ENCODE data around the gene WDR4.
"Not testable (repeated sequence)": the region's sequence is repeated elsewhere in the genome, so short reads cannot be mapped to it uniquely, and the experiment has no call there.

Gene WDR4

GRCh38 chr21:42833439-42833815, 45.9 kb downstream of the WDR4 start:
- Histone ChIP-seq H3K4me1 (ENCODE audit: control insufficient read depth, insufficient read depth, low read length) (no peaks in the 10 kb centered on the region), H3K27me3 (ENCODE audit: control insufficient read depth, insufficient read depth, low read length) (peaks cover 26% of the 10 kb centered on the region), H3K4me3 (ENCODE audit: low read length) (no peak overlapping the region), H3K9ac (ENCODE audit: low read length) (no peak overlapping the region), H3K36me3 (ENCODE audit: control insufficient read depth, insufficient read depth, low read length) (no peaks in the 10 kb centered on the region), H3K9me3 (ENCODE audit: control insufficient read depth, low read length) (no peaks in the 10 kb centered on the region)

- peaks cover 26% of the 10 kb centered on the region for H3K27me3 ChIP-seq (ENCODE audit: control insufficient read depth, insufficient read depth, low read length)
- H3K9me3 ChIP-seq (ENCODE audit: control insufficient read depth, low read length); H3K36me3 ChIP-seq (ENCODE audit: control insufficient read depth, insufficient read depth, low read length); H3K4me1 ChIP-seq (ENCODE audit: control insufficient read depth, insufficient read depth, low read length); H3K9ac ChIP-seq (ENCODE audit: low read length); H3K4me3 ChIP-seq (ENCODE audit: low read length): not testable (repeated sequence)
These were observed 47.1 kb downstream of the WDR4 start for GRCh38 chr21:42832321-42832630.

- H3K27me3 ChIP-seq (ENCODE audit: control insufficient read depth, insufficient read depth, low read length), result peaks cover 26% of the 10 kb centered on the region
- no peaks in the 10 kb centered on the region for H3K36me3 ChIP-seq (ENCODE audit: control insufficient read depth, insufficient read depth, low read length)
- no peak overlapping the region for H3K4me3 ChIP-seq (ENCODE audit: low read length)
- no peaks in the 10 kb centered on the region for H3K4me1 ChIP-seq (ENCODE audit: control insufficient read depth, insufficient read depth, low read length)
- no peak overlapping the region for H3K9ac ChIP-seq (ENCODE audit: low read length)
- no peaks in the 10 kb centered on the region for H3K9me3 ChIP-seq (ENCODE audit: control insufficient read depth, low read length)
These were observed 48.6 kb downstream of the WDR4 start for GRCh38 chr21:42830456-42831455.

- Histone ChIP-seq H3K36me3 (ENCODE audit: control insufficient read depth, insufficient read depth, low read length) (no peaks in the 10 kb centered on the region), H3K9me3 (ENCODE audit: control insufficient read depth, low read length) (no peaks in the 10 kb centered on the region), H3K27me3 (ENCODE audit: control insufficient read depth, insufficient read depth, low read length) (peaks cover 26% of the 10 kb centered on the region), H3K4me1 (ENCODE audit: control insufficient read depth, insufficient read depth, low read length) (no peaks in the 10 kb centered on the region), H3K4me3 (ENCODE audit: low read length) (no peak overlapping the region), H3K9ac (ENCODE audit: low read length) (no peak overlapping the region)
These were observed 49.4 kb downstream of the WDR4 start for GRCh38 chr21:42829954-42830353.

GRCh38 chr21:42829417-42829816, 49.9 kb downstream of the WDR4 start:
- Histone ChIP-seq H3K27me3 (ENCODE audit: control insufficient read depth, insufficient read depth, low read length) (peaks cover 26% of the 10 kb centered on the region), H3K36me3 (ENCODE audit: control insufficient read depth, insufficient read depth, low read length) (no peaks in the 10 kb centered on the region), H3K9me3 (ENCODE audit: control insufficient read depth, low read length) (no peaks in the 10 kb centered on the region), H3K4me1 (ENCODE audit: control insufficient read depth, insufficient read depth, low read length) (no peaks in the 10 kb centered on the region), H3K4me3 (ENCODE audit: low read length) (no peak overlapping the region), H3K9ac (ENCODE audit: low read length) (no peak overlapping the region)

- Histone ChIP-seq H3K27me3 (ENCODE audit: control insufficient read depth, insufficient read depth, low read length) (peaks cover 19% of the 10 kb centered on the region), H3K36me3 (ENCODE audit: control insufficient read depth, insufficient read depth, low read length) (no peaks in the 10 kb centered on the region), H3K9ac (ENCODE audit: low read length) (no peak overlapping the region), H3K4me1 (ENCODE audit: control insufficient read depth, insufficient read depth, low read length) (no peaks in the 10 kb centered on the region), H3K4me3 (ENCODE audit: low read length) (no peak overlapping the region), H3K9me3 (ENCODE audit: control insufficient read depth, low read length) (no peaks in the 10 kb centered on the region)
These were observed 51.8 kb downstream of the WDR4 start for GRCh38 chr21:42827588-42827987.

GRCh38 chr21:42820616-42821465, 58.5 kb downstream of the WDR4 start:
- Histone ChIP-seq H3K9me3 (ENCODE audit: control insufficient read depth, low read length) (no peaks in the 10 kb centered on the region), H3K36me3 (ENCODE audit: control insufficient read depth, insufficient read depth, low read length) (no peaks in the 10 kb centered on the region), H3K4me3 (ENCODE audit: low read length) (no peak overlapping the region), H3K9ac (ENCODE audit: low read length) (no peak overlapping the region), H3K4me1 (ENCODE audit: control insufficient read depth, insufficient read depth, low read length) (no peaks in the 10 kb centered on the region), H3K27me3 (ENCODE audit: control insufficient read depth, insufficient read depth, low read length) (no peaks in the 10 kb centered on the region)

- H3K9me3 ChIP-seq (ENCODE audit: control insufficient read depth, low read length), result no peaks in the 10 kb centered on the region
- no peaks in the 10 kb centered on the region for H3K27me3 ChIP-seq (ENCODE audit: control insufficient read depth, insufficient read depth, low read length)
- H3K4me3 ChIP-seq (ENCODE audit: low read length), result no peak overlapping the region
- H3K9ac ChIP-seq (ENCODE audit: low read length), result no peak overlapping the region
- no peaks in the 10 kb centered on the region for H3K36me3 ChIP-seq (ENCODE audit: control insufficient read depth, insufficient read depth, low read length)
- H3K4me1 ChIP-seq (ENCODE audit: control insufficient read depth, insufficient read depth, low read length), result no peaks in the 10 kb centered on the region
These were observed 59.3 kb downstream of the WDR4 start for GRCh38 chr21:42819861-42820615.

GRCh38 chr21:42818328-42818749, 61.0 kb downstream of the WDR4 start:
- Histone ChIP-seq H3K4me1 (ENCODE audit: control insufficient read depth, insufficient read depth, low read length) (no peaks in the 10 kb centered on the region), H3K36me3 (ENCODE audit: control insufficient read depth, insufficient read depth, low read length) (no peaks in the 10 kb centered on the region), H3K27me3 (ENCODE audit: control insufficient read depth, insufficient read depth, low read length) (no peaks in the 10 kb centered on the region), H3K9ac (ENCODE audit: low read length) (no peak overlapping the region), H3K4me3 (ENCODE audit: low read length) (no peak overlapping the region), H3K9me3 (ENCODE audit: control insufficient read depth, low read length) (no peaks in the 10 kb centered on the region)

GRCh38 chr21:42815217-42815616, 64.1 kb downstream of the WDR4 start:
- Histone ChIP-seq H3K9me3 (ENCODE audit: control insufficient read depth, low read length) (no peaks in the 10 kb centered on the region), H3K4me3 (ENCODE audit: low read length) (no peak overlapping the region), H3K36me3 (ENCODE audit: control insufficient read depth, insufficient read depth, low read length) (no peaks in the 10 kb centered on the region), H3K4me1 (ENCODE audit: control insufficient read depth, insufficient read depth, low read length) (peaks cover 5% of the 10 kb centered on the region), H3K9ac (ENCODE audit: low read length) (no peak overlapping the region), H3K27me3 (ENCODE audit: control insufficient read depth, insufficient read depth, low read length) (no peaks in the 10 kb centered on the region)

GRCh38 chr21:42812528-42813241, 66.7 kb downstream of the WDR4 start:
- H3K9me3 ChIP-seq (ENCODE audit: control insufficient read depth, low read length), result not testable (repeated sequence)

More at GRCh38 chr21:42812528-42813241, 66.7 kb downstream of the WDR4 start:
- H3K4me1 ChIP-seq (ENCODE audit: control insufficient read depth, insufficient read depth, low read length); H3K9ac ChIP-seq (ENCODE audit: low read length); H3K36me3 ChIP-seq (ENCODE audit: control insufficient read depth, insufficient read depth, low read length); H3K27me3 ChIP-seq (ENCODE audit: control insufficient read depth, insufficient read depth, low read length); H3K4me3 ChIP-seq (ENCODE audit: low read length): not testable (repeated sequence)

Measured in mucosa of stomach (tissue), 1 donor.